NCI-H524 treated with DMSO at 0.1 percent for 48 hours (cell line): ENCODE measurements around the gene PLCH2.
"Not testable (repeated sequence)": the region's sequence is repeated elsewhere in the genome, so short reads cannot be mapped to it uniquely, and the experiment has no call there.

ENCODE experiments used
- DNase-seq: peaks from one replicate; lab custom pipeline; 2025; lab: John Stamatoyannopoulos, UW

Gene PLCH2

GRCh38 chr1:2443277-2444137, 32.6 kb upstream of the PLCH2 start:
- no peak for DNase-seq

- no peak for DNase-seq
These were observed 31.9 kb upstream of the PLCH2 start for GRCh38 chr1:2444138-2444591.

DNA sequence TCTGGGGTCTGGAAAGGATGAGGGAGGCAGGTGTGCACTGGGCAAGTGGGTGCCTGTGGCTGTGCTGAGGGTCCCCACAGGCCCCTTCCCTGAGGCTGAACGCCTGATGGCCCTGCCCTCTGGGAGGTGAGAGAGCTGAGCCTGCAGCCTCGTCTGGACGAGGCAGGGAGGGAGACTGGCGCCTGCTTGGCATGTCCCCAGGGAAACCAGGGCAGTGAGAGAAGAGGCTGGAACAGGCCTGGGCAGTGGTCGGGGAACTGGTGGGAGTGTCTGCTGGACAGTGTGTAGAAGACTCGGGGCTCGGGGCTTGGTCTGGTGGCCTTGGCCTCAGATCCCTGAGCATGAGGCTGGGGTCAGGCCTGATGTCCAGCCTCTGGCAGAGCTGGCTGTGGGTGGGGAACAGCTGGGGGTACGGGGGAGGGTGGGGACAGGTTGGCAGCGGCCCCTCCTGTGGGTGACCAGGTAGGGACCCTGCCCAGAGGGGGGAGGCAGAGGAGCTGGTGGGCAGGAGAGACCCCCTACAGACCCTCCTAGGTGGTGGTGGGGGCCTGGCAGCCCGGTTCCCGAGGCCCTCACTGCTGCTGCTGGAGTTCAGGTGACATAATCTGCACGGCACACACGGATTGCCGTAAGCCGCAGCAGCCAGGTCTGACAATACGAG, 30.8 kb upstream of the PLCH2 start:
- DNase-seq, result no peak

DNA sequence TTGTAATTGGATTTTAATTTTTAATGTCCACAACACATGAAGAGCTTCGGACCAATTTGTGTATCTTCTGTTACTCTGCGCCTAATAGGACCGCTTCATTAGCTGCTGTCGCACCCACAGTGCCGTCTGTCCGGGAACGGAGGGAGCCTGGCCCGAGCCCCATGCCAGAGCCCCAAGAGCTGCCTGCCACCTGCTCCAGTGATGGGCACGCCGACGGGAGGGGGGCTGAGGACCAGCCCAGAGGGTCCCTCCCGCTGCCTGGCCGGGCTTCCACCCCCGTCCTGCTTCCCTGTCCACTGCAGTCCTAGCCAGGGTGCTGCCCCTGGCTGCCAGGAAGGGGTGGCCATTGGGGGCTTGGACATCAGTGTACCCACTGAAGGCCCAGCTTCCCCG, 30.3 kb upstream of the PLCH2 start:
- no peak for DNase-seq

- peak; percentile 43 for DNase-seq
These were observed 29.7 kb upstream of the PLCH2 start for GRCh38 chr1:2446394-2446793.

- DNase-seq, result no peak
These were observed 29.2 kb upstream of the PLCH2 start for GRCh38 chr1:2446861-2447260.

DNA sequence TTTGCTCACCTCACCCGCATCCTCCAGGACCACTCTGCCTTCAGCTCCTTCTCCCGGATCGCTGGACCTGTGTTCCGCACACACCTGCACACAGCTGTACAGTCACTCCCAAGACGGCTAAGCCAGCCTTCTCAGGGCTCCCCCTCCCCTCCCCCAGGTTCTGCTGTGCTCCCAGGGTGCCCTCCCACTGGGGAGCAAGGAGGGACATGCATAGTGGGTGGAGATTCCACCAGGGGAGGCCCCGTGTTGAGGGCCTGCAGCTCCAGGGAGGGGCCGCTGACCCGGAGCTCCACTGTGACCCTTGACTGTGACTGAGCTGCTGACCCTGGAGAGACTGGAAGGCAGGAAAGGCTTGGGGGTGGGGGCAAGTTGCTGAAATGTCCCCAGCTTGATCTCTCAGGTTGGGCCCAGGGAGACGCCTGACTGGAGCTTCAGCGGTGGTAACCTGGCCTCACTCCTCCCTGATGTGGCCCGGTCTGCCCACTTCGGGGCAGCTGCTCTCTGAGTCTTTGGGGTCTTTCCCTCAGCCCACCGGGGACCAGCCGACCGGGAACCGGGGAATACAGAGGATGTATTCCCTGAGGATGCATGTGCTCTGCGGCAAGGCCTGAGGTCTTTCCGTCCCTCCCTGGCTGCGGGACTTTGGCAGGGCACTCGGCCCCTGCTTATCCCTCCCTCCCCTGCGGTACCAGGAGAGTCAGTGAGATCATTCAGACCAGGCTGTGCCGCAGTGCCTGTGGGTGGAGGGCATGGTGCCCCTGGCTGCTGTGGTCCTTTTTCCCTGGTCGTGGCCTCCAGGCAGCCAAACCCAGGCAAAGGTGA, 28.6 kb upstream of the PLCH2 start:
- no peak for DNase-seq

- DNase-seq, result no peak
These were observed 28.0 kb upstream of the PLCH2 start for GRCh38 chr1:2448098-2448445.

GRCh38 chr1:2449636-2450454, 26.2 kb upstream of the PLCH2 start:
- DNase-seq, result no peak

DNA sequence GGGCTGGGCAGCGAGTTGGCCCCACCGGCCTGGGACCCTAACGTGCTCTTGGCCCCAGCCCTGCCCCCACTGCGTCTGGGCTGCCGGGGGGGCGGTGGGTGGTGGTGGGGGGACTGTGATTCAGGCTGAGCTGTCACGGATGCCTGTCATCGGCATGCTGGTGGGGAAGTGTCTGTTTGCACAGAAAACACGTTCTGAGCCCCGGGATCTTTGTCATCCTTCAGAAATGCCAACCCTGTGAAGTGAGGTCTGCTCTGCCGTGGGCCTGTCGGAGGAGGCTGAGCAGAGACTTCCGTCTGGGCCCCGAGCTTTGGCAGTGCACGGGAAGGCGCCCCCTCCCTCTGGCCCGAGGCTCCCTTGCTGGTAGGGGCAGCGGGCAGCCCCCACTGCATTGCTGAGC, 24.3 kb upstream of the PLCH2 start:
- no peak for DNase-seq

DNA sequence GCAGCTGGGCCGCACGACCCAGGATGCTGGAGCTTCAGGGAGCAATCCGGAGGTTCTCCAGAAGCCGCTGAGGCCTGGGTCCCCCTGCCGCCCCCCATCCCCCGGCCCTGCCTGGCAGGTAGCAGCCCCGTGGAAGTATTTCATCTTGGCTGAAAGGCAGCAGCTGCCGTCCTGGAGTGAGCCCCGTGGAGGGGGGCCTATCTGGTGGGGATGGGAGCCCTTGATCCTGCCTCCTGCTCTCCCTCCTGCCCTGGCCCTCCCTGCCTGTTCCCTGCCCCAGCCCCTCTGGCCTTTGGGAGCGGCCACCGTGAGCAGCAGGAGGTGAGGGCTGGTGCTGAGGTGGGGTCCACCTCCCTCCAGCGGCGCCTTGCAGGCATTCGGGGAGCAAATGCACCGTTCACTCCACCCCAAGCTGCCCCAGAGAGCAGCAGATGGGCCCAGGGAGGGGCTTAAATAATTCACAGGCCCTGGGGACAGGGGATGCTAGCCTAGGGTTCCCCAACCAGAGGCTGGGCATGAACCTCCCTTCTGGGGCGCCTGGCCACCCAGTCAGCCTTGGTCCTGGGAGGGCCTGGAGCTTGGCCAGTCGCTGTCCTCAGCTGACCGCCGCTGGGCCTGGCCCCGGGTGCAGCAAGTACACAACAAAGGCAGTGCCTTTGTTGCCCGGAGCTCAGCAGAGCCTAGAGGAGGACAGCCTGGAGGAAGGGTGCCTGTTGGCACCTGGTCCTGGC, 23.7 kb upstream of the PLCH2 start:
- no peak for DNase-seq

GRCh38 chr1:2452932-2453315, 23.2 kb upstream of the PLCH2 start:
- DNase-seq, result no peak

DNA sequence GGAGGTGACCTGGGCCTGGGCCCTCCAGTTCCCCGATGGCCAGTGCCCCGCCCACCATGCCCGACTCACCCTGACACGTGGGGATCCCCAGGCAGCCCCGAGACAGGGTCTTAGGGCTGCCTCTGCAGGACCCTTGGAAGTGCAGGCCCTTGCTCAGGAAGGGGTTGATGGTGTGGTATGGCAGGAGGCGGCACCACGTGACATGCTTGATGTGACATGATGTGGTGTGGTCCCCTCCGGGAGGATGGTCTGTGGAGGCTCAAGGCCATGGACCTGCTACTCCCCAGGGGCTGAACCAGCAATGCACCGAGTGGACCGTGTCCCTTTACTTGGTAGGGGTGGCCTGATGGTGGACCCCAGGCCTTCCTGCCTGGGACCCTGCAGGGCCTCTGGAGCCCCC, 21.9 kb upstream of the PLCH2 start:
- no peak for DNase-seq

DNA sequence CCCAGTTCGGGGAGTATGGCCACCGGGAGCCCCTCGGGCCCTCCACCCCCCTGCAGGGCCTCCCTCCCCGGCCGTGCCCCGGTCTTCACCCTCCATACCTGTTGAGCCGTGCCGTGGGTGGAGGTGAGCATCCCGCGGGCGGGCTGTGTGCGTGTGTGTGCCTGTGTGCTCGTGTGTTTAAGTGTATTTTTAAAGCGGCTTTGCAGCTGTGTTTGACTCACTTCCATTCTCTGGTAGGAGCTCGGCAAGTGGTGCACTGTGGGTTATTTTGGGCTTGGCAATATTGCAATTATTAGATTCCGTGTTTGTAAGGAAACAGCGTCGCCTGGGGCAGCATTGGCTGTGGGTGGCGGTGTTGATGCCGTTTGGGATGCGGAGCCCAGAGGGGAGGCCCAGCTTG, 20.3 kb upstream of the PLCH2 start:
- no peak for DNase-seq

- no peak for DNase-seq
These were observed 18.6 kb upstream of the PLCH2 start for GRCh38 chr1:2457444-2457843.

DNA sequence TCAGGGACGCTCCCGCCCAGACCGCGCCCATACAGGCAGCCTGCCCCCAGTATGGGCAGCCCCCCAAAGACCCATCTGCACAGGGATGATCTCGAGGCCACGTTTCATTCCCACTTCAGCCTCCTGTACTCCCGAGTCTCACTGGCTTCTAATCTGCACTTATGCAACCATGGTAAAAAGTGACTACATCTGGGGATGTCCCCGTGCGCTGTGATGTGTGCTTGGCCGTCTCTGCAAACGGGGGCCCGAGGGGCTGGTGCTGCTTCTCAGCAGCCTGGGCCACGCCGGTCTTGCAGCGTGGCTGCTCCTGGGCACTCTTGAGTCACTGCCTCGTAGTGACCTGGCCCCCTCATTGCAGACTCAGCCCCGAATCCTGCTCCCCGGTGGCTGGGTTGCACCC, 17.4 kb upstream of the PLCH2 start:
- no peak for DNase-seq

GRCh38 chr1:2459102-2459753, 16.9 kb upstream of the PLCH2 start:
- not testable (repeated sequence) for DNase-seq

- no peak for DNase-seq
These were observed 16.3 kb upstream of the PLCH2 start for GRCh38 chr1:2459757-2460156.

DNA sequence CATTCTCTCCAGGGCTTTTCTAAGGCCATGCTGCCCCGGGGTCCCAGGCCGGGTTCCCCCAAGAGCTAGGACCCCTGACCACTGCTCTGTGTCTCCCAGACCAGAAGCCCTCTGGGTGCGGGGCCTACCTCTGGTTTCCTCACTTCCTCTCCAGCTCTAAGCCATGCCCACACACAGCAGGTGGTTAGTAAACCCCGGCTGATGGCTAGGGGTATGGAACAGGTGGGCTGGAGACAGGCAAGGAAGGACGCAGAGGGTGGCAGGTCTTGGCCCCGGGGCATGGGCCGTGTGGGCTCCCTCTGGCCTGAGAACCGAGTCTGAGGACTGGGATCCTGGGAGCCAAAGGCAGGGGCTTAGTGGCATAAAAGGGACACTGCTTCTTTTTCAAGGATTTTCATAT, 15.9 kb upstream of the PLCH2 start:
- DNase-seq, result no peak

DNA sequence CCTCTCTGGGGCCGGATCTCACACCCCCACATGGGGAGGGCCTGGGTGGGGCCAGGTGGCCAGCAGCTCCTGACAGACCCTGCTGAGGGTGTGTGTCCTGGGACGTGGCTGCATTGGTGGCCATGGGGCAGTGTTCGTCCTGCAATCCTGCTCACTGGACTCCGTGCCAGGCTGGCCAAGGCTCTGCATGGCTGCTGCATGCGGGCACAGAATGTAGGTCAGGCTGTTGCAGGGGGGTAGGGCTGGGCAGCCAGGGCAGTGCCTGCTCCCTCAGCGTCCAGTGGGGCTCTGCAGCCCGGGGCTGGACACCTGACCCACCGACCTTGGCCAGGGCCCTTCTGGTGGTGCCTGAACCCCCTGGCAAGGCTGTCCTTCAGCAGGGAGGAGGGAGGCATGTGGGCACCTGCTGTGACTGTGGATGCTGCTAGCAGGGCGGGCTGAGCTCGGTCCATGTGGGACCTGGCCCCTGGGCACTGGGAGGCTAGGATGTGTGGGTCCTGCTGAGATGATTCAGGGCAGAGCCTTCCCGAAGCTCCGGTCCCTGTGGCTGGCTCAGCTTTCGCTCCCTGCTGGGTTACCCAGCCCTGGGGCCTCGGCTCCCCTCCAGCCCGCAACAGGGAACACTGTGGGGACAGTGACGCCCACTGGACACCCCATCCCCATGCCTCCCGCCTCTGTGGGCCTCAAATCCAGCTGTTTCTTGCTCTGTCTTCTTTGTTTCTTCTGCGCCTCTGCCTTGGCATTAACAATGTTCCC, 14.9 kb upstream of the PLCH2 start:
- no peak for DNase-seq
